Vagina (tissue), 2 donors: ENCODE measurements around the gene GTSE1.

Experiments
- POLR2AphosphoS5 ChIP-seq, 2 donors: sonication (generic); formaldehyde crosslinking; IDR thresholded peaks; one replicate each; pipeline ENCODE4 v1.9.0; 2017; ENCODE audit warnings: antibody characterized with exemption in 2 of 2, mild to moderate bottlenecking in 2 of 2, low read depth in 1 of 2; ENCODE audit not compliant: insufficient read depth in 1 of 2
- TF ChIP-seq, protein P1 (sequence below), 3 experiments: fragments of 450-650 bp in 2 of 3; fragments of 200-600 bp in 1 of 3; sonication (generic) in 1 of 3; IDR thresholded peaks; one replicate each; pipeline ENCODE4 v1.5.1; 2017 to 2019; ENCODE audit warnings: antibody characterized with exemption in 3 of 3, mild to moderate bottlenecking in 2 of 3, moderate library complexity in 2 of 3

DNA sequence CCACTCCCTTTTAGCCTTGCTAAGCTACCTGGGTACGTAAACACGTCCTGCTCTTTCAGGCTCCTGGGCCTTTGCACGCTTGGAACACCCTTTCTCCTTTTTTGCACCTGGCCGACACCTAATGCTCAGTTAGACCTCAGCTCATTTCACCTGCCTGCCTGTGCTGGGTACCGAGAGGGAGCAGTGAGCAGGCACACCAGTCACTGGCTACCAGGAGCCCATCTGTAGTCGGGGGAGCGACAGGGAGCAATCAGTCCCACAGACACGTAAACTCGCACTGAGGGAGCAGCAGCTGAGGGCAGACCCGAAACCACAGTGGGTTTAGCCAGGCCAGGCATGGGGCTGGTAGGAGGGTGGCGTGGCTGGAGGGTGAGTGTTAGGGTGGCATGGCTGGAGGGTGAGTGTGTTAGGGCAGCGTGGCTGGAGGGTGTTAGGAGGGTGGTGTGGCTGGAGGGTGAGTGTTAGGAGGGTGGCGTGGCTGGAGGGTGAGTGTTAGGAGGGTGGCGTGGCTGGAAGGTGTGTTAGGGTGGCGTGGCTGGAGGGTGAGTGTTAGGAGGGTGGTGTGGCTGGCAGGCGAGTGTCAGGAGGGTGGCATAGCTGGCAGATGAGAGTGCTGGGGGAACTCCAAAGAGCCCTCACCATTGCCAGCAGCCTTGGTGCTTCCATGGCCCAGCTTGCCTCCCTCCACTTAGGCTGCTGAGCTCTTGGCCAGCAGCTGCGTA, 6.4 kb upstream of the GTSE1 start:
- TF ChIP-seq, protein P1, sequence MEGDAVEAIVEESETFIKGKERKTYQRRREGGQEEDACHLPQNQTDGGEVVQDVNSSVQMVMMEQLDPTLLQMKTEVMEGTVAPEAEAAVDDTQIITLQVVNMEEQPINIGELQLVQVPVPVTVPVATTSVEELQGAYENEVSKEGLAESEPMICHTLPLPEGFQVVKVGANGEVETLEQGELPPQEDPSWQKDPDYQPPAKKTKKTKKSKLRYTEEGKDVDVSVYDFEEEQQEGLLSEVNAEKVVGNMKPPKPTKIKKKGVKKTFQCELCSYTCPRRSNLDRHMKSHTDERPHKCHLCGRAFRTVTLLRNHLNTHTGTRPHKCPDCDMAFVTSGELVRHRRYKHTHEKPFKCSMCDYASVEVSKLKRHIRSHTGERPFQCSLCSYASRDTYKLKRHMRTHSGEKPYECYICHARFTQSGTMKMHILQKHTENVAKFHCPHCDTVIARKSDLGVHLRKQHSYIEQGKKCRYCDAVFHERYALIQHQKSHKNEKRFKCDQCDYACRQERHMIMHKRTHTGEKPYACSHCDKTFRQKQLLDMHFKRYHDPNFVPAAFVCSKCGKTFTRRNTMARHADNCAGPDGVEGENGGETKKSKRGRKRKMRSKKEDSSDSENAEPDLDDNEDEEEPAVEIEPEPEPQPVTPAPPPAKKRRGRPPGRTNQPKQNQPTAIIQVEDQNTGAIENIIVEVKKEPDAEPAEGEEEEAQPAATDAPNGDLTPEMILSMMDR (IDR thresholded peaks at IDR 0.05): no peak
- TF ChIP-seq POLR2AphosphoS5 (IDR thresholded peaks at IDR 0.05; ENCODE audit: insufficient read depth in 1 of 2, low read depth in 1 of 2): no peak
